Loucy (cell line): Measurements from ENCODE around the gene CLASP1.

ENCODE experiments used
- H2AFZ ChIP-seq: fragments of 200-600 bp; sonication (generic); 2 replicates; pipeline ENCODE4 v1.6.0; 2016; ENCODE audit warnings: antibody characterized with exemption, mild to moderate bottlenecking, low read length, moderate library complexity
- H3F3A ChIP-seq: fragments of 200-600 bp; 2 replicates; pipeline ENCODE4 v1.6.0; 2016; ENCODE audit warnings: antibody characterized with exemption, low read depth, mild to moderate bottlenecking
- H3K27me3 ChIP-seq: fragments of 200-600 bp; sonication (generic); 2 replicates; pipeline ENCODE4 v1.6.1; 2014; ENCODE audit warnings: low read length, mild to moderate bottlenecking; ENCODE audit not compliant: insufficient read depth, poor library complexity, severe bottlenecking
- H3K36me3 ChIP-seq: fragments of 200-600 bp; sonication (generic); 2 replicates; pipeline ENCODE4 v1.6.1; 2016; ENCODE audit warnings: low read length; ENCODE audit not compliant: insufficient read depth
- H3K4me1 ChIP-seq: fragments of 200-600 bp; sonication (generic); 2 replicates; pipeline ENCODE4 v1.5.1; 2014; ENCODE audit warnings: low read length, mild to moderate bottlenecking; ENCODE audit not compliant: insufficient read depth, poor library complexity, severe bottlenecking
- H3K4me2 ChIP-seq: fragments of 200-600 bp; sonication (generic); 2 replicates; pipeline ENCODE4 v1.6.0; 2014; ENCODE audit warnings: antibody characterized with exemption, low read length, low read depth, mild to moderate bottlenecking; ENCODE audit not compliant: poor library complexity, severe bottlenecking
- H3K4me3 ChIP-seq: fragments of 200-600 bp; sonication (generic); 2 replicates; pipeline ENCODE4 v1.5.1; 2014; ENCODE audit warnings: low read length, mild to moderate bottlenecking, mixed read lengths; ENCODE audit not compliant: poor library complexity, severe bottlenecking
- H3K79me2 ChIP-seq: fragments of 200-600 bp; sonication (generic); 2 replicates; pipeline ENCODE4 v1.6.1; 2014; ENCODE audit warnings: low read length; ENCODE audit not compliant: insufficient read depth
- H3K9ac ChIP-seq: fragments of 200-600 bp; sonication (generic); 2 replicates; pipeline ENCODE4 v1.6.0; 2014; ENCODE audit warnings: mild to moderate bottlenecking, low read depth, low read length, moderate library complexity; ENCODE audit not compliant: poor library complexity, severe bottlenecking
- H3K9me2 ChIP-seq: fragments of 200-600 bp; sonication (generic); replicated peaks from 2 replicates; pipeline ENCODE4 v1.6.1; 2016; ENCODE audit warnings: low read depth, low read length, mixed read lengths
- H3K9me3 ChIP-seq: fragments of 200-600 bp; sonication (generic); 2 replicates; pipeline ENCODE4 v1.6.1; 2014; ENCODE audit warnings: mild to moderate bottlenecking, antibody characterized with exemption, low read length, low read depth; ENCODE audit not compliant: insufficient read depth
- H4K20me1 ChIP-seq: fragments of 200-600 bp; sonication (generic); 2 replicates; pipeline ENCODE4 v1.6.0; 2014; ENCODE audit warnings: antibody characterized with exemption, low read length, mild to moderate bottlenecking; ENCODE audit not compliant: insufficient read depth, poor library complexity, severe bottlenecking
- EZH2phosphoT487 ChIP-seq: fragments of 200-600 bp; IDR thresholded peaks from 2 replicates; pipeline ENCODE4 v1.6.1; 2018; ENCODE audit warnings: antibody characterized with exemption, mild to moderate bottlenecking, moderate library complexity, borderline replicate concordance
- TF ChIP-seq, protein P1 (sequence below): fragments of 200-600 bp; sonication (generic); conservative IDR thresholded peaks from 2 replicates; pipeline ENCODE4 v1.5.1; 2014; ENCODE audit warnings: mild to moderate bottlenecking, antibody characterized with exemption, low read length

The CLASP1 gene

GRCh38 chr2:121469356-121469755, 179.9 kb downstream of the CLASP1 start:
- no peak overlapping the region for H3K4me3 ChIP-seq
- H3K9me3 ChIP-seq, result no peaks in the 10 kb centered on the region
- peaks cover 59% of the 10 kb centered on the region for H3K36me3 ChIP-seq
- no peaks in the 10 kb centered on the region for H3K4me1 ChIP-seq
- no peak overlapping the region for H2AFZ ChIP-seq
- no peaks in the 10 kb centered on the region for H3F3A ChIP-seq
- H3K79me2 ChIP-seq, result peaks cover 23% of the 10 kb centered on the region
- no peak for TF ChIP-seq EZH2phosphoT487
- TF ChIP-seq, protein P1, sequence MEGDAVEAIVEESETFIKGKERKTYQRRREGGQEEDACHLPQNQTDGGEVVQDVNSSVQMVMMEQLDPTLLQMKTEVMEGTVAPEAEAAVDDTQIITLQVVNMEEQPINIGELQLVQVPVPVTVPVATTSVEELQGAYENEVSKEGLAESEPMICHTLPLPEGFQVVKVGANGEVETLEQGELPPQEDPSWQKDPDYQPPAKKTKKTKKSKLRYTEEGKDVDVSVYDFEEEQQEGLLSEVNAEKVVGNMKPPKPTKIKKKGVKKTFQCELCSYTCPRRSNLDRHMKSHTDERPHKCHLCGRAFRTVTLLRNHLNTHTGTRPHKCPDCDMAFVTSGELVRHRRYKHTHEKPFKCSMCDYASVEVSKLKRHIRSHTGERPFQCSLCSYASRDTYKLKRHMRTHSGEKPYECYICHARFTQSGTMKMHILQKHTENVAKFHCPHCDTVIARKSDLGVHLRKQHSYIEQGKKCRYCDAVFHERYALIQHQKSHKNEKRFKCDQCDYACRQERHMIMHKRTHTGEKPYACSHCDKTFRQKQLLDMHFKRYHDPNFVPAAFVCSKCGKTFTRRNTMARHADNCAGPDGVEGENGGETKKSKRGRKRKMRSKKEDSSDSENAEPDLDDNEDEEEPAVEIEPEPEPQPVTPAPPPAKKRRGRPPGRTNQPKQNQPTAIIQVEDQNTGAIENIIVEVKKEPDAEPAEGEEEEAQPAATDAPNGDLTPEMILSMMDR, result no peak
- H4K20me1 ChIP-seq, result peaks cover 7% of the 10 kb centered on the region
- no peaks in the 10 kb centered on the region for H3K27me3 ChIP-seq
- no peak overlapping the region for H3K9ac ChIP-seq
- H3K9me2 ChIP-seq, result no peaks in the 10 kb centered on the region
- no peak overlapping the region for H3K4me2 ChIP-seq

- Histone ChIP-seq H3K4me1 (no peaks in the 10 kb centered on the region), H3K9me3 (no peaks in the 10 kb centered on the region), H3K4me2 (no peak overlapping the region), H3K36me3 (peaks cover 59% of the 10 kb centered on the region), H3K79me2 (peaks cover 20% of the 10 kb centered on the region), H3K9me2 (no peaks in the 10 kb centered on the region), H3K27me3 (no peaks in the 10 kb centered on the region), H3K9ac (no peak overlapping the region), H3F3A (no peaks in the 10 kb centered on the region), H3K4me3 (no peak overlapping the region), H4K20me1 (peaks cover 5% of the 10 kb centered on the region), H2AFZ (no peak overlapping the region)
- no peak for TF ChIP-seq EZH2phosphoT487
- TF ChIP-seq, protein P1, result no peak
Observed at GRCh38 chr2:121468936-121469335, 180.3 kb downstream of the CLASP1 start.

DNA sequence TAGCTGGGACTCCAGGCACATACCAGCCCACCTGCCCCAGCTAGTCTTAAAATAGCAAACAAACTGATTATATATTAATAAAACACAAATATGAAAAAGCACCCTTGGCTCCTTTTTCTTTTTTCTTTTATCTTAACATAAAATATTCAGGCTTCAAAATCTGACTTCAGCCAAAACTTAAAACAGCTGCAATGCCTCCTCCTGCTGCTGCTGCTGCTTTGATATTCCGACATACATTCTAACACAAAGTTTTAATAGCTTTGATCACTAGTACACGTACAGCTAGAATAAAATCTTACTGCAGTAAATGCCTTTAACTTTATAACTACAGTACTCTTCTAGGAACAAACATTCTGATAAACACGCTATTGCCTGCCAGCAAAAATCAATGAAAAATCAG, 190.0 kb downstream of the CLASP1 start:
- H3K79me2 ChIP-seq, result no peaks in the 10 kb centered on the region
- no peaks in the 10 kb centered on the region for H3K9me2 ChIP-seq
- no peak for TF ChIP-seq EZH2phosphoT487
- TF ChIP-seq, protein P1, result no peak
- H3K4me3 ChIP-seq, result no peak overlapping the region
- no peak overlapping the region for H2AFZ ChIP-seq
- no peaks in the 10 kb centered on the region for H3K27me3 ChIP-seq
- no peaks in the 10 kb centered on the region for H3K4me1 ChIP-seq
- no peak overlapping the region for H3K9ac ChIP-seq
- peaks cover 87% of the 10 kb centered on the region for H3K36me3 ChIP-seq
- H3K4me2 ChIP-seq, result no peak overlapping the region
- no peaks in the 10 kb centered on the region for H3K9me3 ChIP-seq
- no peaks in the 10 kb centered on the region for H3F3A ChIP-seq
- no peaks in the 10 kb centered on the region for H4K20me1 ChIP-seq
